T-helper 2 cell (primary cell): ENCODE measurements around the gene RNF187.
"Not testable (repeated sequence)": the region's sequence is repeated elsewhere in the genome, so short reads cannot be mapped to it uniquely, and the experiment has no call there.

Experiments
- DNase-seq, 5 experiments: peaks; one replicate each; pipeline versions ENCODE4 v3.0.0 to v3.0.0-alpha.2; 2012 to 2022

Gene RNF187

DNA sequence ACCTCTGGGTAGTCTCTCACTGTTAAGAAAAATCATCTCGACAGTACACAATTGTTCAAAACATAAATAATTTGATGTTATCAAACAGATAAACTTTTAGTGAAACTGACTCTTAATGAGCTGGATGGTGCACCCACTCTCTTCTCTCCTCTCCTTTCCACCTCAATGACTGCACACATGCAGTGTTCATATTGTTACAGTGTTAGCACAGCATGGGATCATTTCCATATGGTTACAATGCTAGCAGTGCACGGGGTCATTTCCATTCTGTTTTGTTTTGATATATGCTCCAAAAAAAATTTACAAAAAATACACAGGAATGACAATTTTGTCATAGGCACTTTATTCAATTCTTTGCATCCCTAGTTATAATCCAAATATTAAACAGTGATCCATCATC lies 26.4 kb upstream of the RNF187 start:
- DNase-seq = no peak

GRCh38 chr1:228462560-228462959 lies 24.6 kb upstream of the RNF187 start:
- no peak for DNase-seq

DNA sequence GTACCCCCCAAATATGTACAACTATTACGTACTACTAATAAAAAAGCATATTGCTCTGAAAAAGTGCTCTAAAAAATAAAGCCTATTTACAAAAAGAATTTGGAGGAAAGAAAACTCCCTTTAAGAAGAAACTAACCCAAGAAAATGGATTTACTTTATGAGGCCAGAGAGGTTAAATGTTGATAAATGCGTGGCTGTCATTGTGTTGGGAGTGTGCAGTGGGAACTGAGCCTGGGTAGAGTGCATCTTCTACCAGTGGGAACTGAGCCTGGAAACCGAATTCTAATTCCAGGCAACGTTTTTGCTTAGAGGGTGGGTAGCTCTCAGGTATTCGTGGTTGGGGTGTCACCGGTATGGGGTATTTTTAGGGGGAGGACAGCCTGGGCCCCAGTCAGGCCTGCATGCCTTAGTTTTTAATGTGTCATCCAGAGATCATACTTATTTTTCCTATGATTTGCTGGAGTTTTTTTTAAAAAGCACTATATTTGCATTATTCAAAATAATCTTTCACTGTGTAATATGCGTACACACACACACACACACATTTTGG lies 24.1 kb upstream of the RNF187 start:
- no peak for DNase-seq

GRCh38 chr1:228463559-228464455 lies 23.4 kb upstream of the RNF187 start:
- DNase-seq = peak in 3 of 5 experiments; percentile 38 to 97 (median 38)

- peak; percentile 66 to 98 (median 85) for DNase-seq
Measured at GRCh38 chr1:228464487-228464983, 22.6 kb upstream of the RNF187 start.

DNA sequence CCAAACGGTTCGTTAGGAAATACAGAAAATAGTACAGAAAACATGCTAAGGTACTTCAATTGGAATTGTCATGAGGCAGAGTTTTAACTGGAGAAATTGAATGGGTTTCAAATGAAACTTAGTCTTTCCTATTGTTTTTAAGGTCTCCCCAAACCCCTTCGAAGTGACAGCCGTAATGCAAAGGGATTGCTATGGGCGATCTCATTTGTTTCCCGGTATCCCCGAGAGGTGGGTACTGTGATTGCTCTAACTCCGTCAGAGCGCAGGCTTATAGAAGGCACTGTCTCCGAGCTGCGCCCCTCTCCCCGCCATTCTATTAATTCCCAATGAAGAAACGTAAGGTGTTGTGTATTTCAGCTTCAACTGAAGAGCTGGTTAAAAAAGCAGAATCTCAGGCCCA lies 22.0 kb upstream of the RNF187 start:
- DNase-seq = no peak

- DNase-seq = peak in 1 of 5 experiments; percentile 95
Measured at GRCh38 chr1:228465571-228466146, 21.5 kb upstream of the RNF187 start.

- DNase-seq = not testable (repeated sequence)
Measured at GRCh38 chr1:228468188-228468587, 19.0 kb upstream of the RNF187 start.

DNA sequence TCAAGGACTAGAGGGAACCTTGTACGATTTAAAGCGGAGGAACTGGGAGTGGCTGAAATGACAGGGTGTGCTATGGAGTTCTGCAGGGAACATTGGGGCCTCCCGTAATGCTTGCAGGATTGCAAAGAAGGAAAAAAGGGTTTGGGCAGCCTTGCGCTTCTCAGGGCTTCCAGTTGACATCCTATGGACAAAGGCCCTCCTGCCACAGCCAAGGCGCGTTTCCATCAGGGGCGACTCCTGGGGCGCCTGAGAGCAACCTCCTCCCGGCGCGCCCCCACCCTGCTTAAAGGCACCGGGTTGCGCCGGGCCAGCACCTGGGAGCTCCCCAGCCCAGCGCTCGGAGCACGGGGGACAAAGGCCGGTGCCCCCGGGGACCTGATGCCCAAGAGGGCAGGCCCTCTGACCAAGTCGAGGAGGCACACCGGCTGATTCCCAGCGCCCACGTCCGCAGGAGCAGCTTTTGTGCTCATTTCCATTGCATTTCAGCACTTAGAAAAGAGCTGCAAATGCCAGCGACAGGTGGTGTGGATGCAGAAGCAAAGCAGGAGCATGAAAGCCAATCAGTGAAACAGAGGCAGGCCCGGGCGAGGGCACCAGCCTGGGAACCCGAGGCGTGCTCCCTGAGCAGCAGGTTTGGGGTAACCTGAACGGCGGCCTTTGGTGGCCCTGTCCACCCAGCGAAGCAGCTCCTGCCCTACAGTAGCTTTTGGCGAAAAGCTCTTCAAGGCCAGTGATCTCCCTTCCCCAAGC lies 17.6 kb upstream of the RNF187 start:
- DNase-seq = no peak

DNA sequence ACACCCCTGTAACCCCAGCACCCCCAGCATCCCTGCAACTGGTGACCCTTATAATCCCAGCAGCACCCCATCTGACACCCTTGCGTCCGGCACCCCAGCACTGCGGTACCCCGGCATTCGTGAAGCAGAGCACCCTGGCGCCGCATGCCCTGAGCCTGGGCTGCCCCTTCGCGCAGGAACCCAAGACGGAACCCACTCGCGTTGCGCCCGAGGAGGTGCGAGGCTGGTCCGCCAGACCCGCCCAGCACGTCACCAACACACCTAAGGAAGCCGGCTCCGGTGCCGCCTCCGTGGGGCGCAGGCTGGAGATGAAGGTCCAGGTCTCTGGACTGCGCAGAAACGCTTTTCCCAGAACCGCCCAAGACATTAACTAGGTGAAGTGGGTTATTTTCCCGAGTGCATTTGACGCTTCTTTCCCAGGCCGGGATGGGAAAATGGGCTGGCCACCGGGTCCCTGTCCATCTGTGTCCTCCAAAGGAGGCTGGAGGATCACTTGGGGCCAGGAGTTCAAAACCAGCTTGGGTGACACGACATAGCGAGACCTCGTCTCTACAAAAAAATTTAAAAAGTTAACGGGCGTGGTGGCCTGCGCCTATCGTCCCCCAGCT lies 15.9 kb upstream of the RNF187 start:
- DNase-seq = no peak

- DNase-seq = peak in 2 of 5 experiments; percentile 24 to 79
Measured at GRCh38 chr1:228471762-228472398, 15.3 kb upstream of the RNF187 start.

DNA sequence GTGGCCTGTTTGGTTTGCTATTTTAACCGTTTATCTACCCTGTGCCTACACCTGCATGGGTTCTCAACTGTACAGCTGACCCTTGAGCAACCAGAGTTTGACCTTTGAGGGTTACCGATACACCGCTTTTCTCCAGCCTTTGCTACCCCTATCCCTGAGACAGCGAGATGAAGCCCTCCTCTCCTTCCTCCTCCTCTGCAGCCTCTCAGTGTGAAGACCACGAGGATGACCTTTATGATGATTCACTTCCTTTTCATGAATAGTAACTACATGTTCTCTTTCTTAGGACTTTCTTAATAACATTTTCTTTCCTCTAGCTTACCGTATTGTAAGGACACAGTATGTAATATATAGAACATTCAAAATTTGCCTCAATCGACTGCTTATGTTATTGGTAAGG lies 14.5 kb upstream of the RNF187 start:
- no peak for DNase-seq

DNA sequence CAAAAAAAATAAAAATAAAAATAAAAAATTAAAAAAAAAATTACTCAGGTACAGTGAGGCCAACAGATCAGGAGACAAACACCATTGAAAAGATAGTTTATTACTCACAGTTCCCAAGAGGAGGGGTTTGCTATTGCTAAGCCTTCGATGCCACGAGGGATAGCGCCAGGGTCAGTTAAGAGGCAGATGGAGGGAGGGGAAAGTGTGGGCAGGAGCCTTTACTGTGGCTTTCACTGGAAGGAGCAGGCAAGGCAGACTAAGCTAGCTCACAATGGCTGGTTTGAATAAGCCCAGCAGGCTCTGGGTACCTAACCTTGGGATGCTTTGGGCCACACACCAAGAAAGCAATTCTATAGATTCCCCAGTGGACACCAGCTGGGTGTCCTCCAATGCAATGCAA lies 12.7 kb upstream of the RNF187 start:
- DNase-seq = no peak

- no peak for DNase-seq
Measured at GRCh38 chr1:228475812-228476211, 11.4 kb upstream of the RNF187 start.

DNA sequence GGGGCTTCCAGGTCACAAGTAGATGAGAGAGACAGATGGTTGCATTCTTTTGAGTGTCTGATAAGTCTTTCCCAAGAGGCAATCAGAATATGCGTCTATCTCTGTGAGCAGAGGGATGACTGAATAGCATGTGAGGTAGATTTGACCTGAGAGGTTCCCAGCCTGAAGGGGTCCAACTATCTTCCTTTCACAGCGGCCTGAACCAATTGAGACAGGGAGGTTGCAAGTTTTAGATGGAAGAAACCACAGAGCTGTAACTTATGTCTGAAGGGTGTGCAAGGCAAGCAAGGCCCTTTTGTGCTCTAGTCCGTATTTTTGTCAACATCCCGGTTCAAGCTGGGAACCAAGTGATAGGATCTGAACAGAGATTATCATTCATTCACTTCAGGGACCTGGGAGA lies 9.9 kb upstream of the RNF187 start:
- no peak for DNase-seq

DNA sequence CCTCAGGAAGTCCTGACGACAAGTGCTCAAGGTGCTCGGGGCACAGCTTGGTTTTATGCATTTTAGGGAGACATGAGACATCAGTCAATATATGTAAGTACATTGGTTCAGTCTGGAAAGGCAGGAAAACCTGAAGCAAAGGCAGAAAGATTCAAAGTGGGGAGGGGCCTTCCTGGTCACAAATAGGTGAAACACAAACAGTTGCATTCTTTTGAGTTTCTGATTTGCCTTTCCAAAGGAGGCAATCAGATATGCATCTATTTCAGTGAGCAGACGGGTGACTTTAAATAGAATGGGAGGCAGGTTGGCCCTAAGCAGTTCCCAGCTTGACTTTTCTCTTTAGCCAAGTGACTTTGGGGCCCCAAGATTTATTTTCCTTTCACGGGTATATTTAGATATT lies 8.9 kb upstream of the RNF187 start:
- DNase-seq = no peak

GRCh38 chr1:228478912-228479711 lies 8.1 kb upstream of the RNF187 start:
- DNase-seq = peak in 1 of 5 experiments; percentile 86

DNA sequence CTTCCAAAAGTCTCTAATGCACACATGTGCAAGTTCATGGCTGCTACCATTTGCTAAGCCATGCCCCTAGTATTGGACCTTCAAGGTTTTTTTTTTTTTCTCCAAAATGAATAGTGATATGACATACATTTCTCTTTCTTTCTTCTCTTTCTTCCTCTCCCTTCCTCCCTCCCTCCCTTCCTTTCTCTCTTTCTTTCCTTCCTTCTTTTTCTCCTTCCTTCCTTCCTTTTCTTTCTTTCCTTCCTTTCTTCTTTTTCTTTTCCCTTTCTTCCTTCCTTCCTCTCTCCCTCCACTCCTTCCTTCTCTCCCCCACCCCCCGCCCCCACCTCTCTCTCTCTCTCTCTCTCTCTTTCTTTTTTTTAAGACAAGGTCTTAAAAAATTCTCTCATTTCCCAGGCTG lies 3.4 kb upstream of the RNF187 start:
- DNase-seq = no peak

DNA sequence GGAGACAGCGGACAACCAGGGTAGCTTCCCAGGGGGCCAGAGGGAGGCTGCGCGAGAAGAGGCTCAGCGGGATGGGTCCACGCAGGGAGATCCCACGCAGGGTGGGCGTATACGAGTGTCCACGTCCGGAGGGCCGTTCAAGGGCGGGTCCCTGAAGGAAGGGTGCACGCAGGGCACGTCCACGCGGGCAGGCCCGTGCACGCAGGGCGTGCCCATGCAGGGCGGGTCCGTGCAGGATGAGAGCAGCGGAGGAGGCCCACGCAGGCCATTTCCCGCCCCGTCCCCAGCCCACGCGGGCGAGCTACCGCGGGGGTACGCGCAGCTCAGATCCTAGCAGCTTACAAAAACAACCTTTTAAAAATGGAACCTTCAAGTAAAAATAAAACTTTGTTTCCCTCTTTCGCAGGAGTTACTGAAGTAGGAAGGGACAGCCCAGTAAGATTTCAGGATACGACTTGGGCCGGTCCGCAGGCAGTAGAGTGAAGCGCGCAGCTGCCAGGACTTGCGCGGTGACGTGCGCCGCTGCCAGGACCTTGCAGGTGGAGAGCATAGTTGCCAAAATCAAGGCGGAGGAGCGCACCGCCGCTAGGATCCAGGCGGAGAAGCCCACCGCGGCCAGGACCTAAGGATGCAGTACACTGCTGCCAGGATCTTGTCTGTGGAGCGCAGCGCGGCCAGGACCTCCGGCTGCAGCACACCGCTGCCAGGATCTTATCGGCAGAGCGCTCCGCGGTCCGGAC lies 416 bp upstream of the RNF187 start:
- DNase-seq = peak; percentile 50 to 96 (median 74)

- no peak for DNase-seq
Measured at GRCh38 chr1:228488125-228488817, 1.1 kb downstream of the RNF187 start.
